ENCODE results near the gene CTSS. TPM values are rescaled to one million over a fixed set of nuclear protein-coding genes. Genes with fewer than 3 reads are reported as not detected.

The CTSS gene
- total RNA-seq, 4 donors from 2014 or later = 5.9 to 26.7 (median 16.5) TPM

GRCh38 chr1:150753416-150753815, 12.2 kb downstream of the CTSS start:
- intact Hi-C loops (cut with DNase I; ENCODE audit: low total_unique reads) = no loop called here
- no peak for TF ChIP-seq POLR2A (IDR thresholded peaks at IDR 0.05)
- TF ChIP-seq CTCF (IDR thresholded peaks at IDR 0.05) = no peak

GRCh38 chr1:150751443-150751842, 14.1 kb downstream of the CTSS start:
- Histone ChIP-seq H3K27ac (no peak overlapping the region), H3K9me3 (no peaks in the 10 kb centered on the region), H3K4me1 (no peaks in the 10 kb centered on the region), H3K27me3 (no peaks in the 10 kb centered on the region), H3K4me3 (no peak overlapping the region), H3K36me3 (no peaks in the 10 kb centered on the region)
- no peak for DNase-seq
- intact Hi-C loops (cut with DNase I; ENCODE audit: low total_unique reads) = no loop called here
- TF ChIP-seq POLR2A (IDR thresholded peaks at IDR 0.05) (no peak), CTCF (IDR thresholded peaks at IDR 0.05) (no peak)

More at GRCh38 chr1:150753416-150753815, 12.2 kb downstream of the CTSS start:
- DNase-seq = no peak
- Histone ChIP-seq H3K9me3 (no peaks in the 10 kb centered on the region), H3K4me1 (no peaks in the 10 kb centered on the region), H3K27me3 (no peaks in the 10 kb centered on the region), H3K4me3 (no peak overlapping the region), H3K36me3 (no peaks in the 10 kb centered on the region), H3K27ac (no peak overlapping the region)

GRCh38 chr1:150749720-150750311, 15.8 kb downstream of the CTSS start:
- no peak overlapping the region for H3K4me3 ChIP-seq
- no peak for TF ChIP-seq POLR2A (IDR thresholded peaks at IDR 0.05)
- no peak for TF ChIP-seq CTCF (IDR thresholded peaks at IDR 0.05)
- intact Hi-C loops (cut with DNase I; ENCODE audit: low total_unique reads) = no loop called here
- no peaks in the 10 kb centered on the region for H3K36me3 ChIP-seq
- H3K4me1 ChIP-seq = no peaks in the 10 kb centered on the region
- no peak overlapping the region for H3K27ac ChIP-seq
- no peaks in the 10 kb centered on the region for H3K9me3 ChIP-seq
- H3K27me3 ChIP-seq = no peaks in the 10 kb centered on the region
- no peak for DNase-seq

GRCh38 chr1:150748878-150749719, 16.5 kb downstream of the CTSS start:
- no peak for TF ChIP-seq POLR2A (IDR thresholded peaks at IDR 0.05)
- no peak for TF ChIP-seq CTCF (IDR thresholded peaks at IDR 0.05)
- H3K27ac ChIP-seq = no peak overlapping the region
- H3K4me3 ChIP-seq = no peak overlapping the region
- H3K36me3 ChIP-seq = no peaks in the 10 kb centered on the region
- intact Hi-C loops (cut with DNase I; ENCODE audit: low total_unique reads) = no loop called here
- DNase-seq = no peak
- no peaks in the 10 kb centered on the region for H3K27me3 ChIP-seq
- H3K4me1 ChIP-seq = no peaks in the 10 kb centered on the region
- H3K9me3 ChIP-seq = no peaks in the 10 kb centered on the region

GRCh38 chr1:150730130-150730721, 35.4 kb downstream of the CTSS start:
- intact Hi-C loops (cut with DNase I; ENCODE audit: low total_unique reads) = no loop called here
- H3K4me1 ChIP-seq = no peaks in the 10 kb centered on the region
- H3K4me3 ChIP-seq = no peak overlapping the region
- DNase-seq = no peak
- no peaks in the 10 kb centered on the region for H3K9me3 ChIP-seq
- H3K36me3 ChIP-seq = no peaks in the 10 kb centered on the region
- H3K27ac ChIP-seq = no peak overlapping the region
- no peaks in the 10 kb centered on the region for H3K27me3 ChIP-seq
- no peak for TF ChIP-seq POLR2A (IDR thresholded peaks at IDR 0.05)
- TF ChIP-seq CTCF (IDR thresholded peaks at IDR 0.05) = no peak
